Measurements from ENCODE around the gene YPEL2. TPM values are rescaled to one million over a fixed set of nuclear protein-coding genes. Genes with fewer than 3 reads are reported as not detected.

The YPEL2 gene
- total RNA-seq, 1 donor from 2014 or later, result 8.7 TPM

DNA sequence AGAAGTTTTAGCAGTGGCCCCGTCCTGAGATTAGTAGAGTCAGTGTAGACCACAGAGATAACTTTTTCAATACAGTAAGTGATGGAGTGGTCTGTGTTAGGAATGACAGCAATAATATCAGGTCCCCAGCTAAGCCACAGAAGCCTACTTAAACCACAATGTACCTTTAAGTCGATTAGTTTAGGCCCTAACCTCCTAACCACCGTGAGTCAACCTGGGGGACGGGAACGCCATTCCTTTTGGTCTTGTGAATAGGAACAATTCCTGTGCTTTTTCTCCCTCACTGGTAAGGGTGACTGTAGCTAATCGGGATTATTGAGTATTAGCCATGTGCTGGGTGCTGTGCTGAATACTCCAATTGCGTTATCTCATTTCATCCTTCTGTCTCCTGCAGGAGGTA is 14.0 kb downstream of the YPEL2 start:
- no peak overlapping the region for H3K4me3 Mint-ChIP-seq
- H3K36me3 Mint-ChIP-seq, result no peaks in the 10 kb centered on the region
- no peaks in the 10 kb centered on the region for H3K27me3 Mint-ChIP-seq (ENCODE audit: low read depth)
- H3K9me3 Mint-ChIP-seq, result no peaks in the 10 kb centered on the region
- TF ChIP-seq, protein P1, sequence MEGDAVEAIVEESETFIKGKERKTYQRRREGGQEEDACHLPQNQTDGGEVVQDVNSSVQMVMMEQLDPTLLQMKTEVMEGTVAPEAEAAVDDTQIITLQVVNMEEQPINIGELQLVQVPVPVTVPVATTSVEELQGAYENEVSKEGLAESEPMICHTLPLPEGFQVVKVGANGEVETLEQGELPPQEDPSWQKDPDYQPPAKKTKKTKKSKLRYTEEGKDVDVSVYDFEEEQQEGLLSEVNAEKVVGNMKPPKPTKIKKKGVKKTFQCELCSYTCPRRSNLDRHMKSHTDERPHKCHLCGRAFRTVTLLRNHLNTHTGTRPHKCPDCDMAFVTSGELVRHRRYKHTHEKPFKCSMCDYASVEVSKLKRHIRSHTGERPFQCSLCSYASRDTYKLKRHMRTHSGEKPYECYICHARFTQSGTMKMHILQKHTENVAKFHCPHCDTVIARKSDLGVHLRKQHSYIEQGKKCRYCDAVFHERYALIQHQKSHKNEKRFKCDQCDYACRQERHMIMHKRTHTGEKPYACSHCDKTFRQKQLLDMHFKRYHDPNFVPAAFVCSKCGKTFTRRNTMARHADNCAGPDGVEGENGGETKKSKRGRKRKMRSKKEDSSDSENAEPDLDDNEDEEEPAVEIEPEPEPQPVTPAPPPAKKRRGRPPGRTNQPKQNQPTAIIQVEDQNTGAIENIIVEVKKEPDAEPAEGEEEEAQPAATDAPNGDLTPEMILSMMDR (IDR thresholded peaks at IDR 0.05; ENCODE audit: unreplicated experiment), result no peak
- H3K27ac Mint-ChIP-seq, result no peak overlapping the region
- H3K4me1 Mint-ChIP-seq, result peaks cover 21% of the 10 kb centered on the region
- no peak for DNase-seq (ENCODE audit: low spot score in 2 of 2, unreplicated experiment in 2 of 2)

- no peaks in the 10 kb centered on the region for H3K27me3 Mint-ChIP-seq (ENCODE audit: low read depth)
- H3K9me3 Mint-ChIP-seq, result no peaks in the 10 kb centered on the region
- DNase-seq (ENCODE audit: low spot score in 2 of 2, unreplicated experiment in 2 of 2), result no peak
- no peaks in the 10 kb centered on the region for H3K36me3 Mint-ChIP-seq
- peaks cover 21% of the 10 kb centered on the region for H3K4me1 Mint-ChIP-seq
- H3K4me3 Mint-ChIP-seq, result no peak overlapping the region
- no peak overlapping the region for H3K27ac Mint-ChIP-seq
- TF ChIP-seq, protein P1 (IDR thresholded peaks at IDR 0.05; ENCODE audit: unreplicated experiment), result no peak
Measured at GRCh38 chr17:59346341-59346740, 14.9 kb downstream of the YPEL2 start.

DNA sequence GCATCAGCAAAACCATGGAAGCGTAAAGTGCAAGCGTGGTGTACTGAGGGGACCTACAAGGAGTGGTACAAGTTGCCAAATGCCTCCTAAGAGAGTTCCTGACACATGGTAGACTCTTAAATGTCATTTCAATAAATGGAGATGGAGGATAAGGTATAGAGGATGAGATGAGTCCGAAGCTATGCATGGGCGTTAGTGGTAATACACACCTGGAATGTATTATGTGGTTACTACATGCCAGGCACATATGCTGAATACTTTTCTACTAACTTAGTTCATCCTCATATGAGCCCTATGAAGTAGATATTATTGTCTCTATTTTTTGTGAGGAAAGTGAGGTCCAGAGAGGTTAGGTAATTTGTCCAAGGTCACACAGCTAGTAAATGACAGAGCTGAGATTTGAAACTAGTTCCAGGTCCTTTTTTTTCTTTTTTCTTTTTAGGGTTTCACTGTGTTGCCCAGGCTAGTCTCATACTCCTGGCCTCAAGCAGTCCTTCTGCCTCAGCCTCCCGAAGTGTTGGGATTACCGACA is 15.5 kb downstream of the YPEL2 start:
- no peaks in the 10 kb centered on the region for H3K36me3 Mint-ChIP-seq
- H3K27ac Mint-ChIP-seq, result no peak overlapping the region
- no peak overlapping the region for H3K4me3 Mint-ChIP-seq
- DNase-seq (ENCODE audit: low spot score in 2 of 2, unreplicated experiment in 2 of 2), result no peak
- TF ChIP-seq, protein P1 (IDR thresholded peaks at IDR 0.05; ENCODE audit: unreplicated experiment), result no peak
- H3K9me3 Mint-ChIP-seq, result no peaks in the 10 kb centered on the region
- peaks cover 19% of the 10 kb centered on the region for H3K4me1 Mint-ChIP-seq
- no peaks in the 10 kb centered on the region for H3K27me3 Mint-ChIP-seq (ENCODE audit: low read depth)

DNA sequence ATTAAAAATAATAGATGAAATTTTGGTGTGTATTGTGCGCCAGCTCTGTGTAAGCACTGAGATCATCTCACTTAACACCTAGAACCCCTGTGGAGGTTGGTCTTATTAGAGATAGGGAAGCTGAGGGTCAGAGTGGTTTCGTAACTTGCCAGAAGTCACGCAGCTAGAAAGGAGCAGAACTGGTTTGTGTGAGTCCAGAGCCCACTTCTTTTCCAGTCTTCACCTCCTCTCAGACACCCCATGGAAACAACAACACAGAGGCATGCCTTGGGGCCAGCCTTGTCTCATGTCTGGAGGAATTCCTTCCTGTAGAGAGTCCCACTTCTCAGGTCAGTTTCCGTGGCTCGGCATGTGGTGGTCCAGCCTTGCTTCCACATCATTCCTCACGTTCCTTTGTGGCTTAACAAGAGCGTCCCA is 16.5 kb downstream of the YPEL2 start:
- TF ChIP-seq, protein P1 (IDR thresholded peaks at IDR 0.05; ENCODE audit: unreplicated experiment), result no peak
- H3K27ac Mint-ChIP-seq, result peak overlapping the region; percentile 53
- no peak for DNase-seq (ENCODE audit: low spot score in 2 of 2, unreplicated experiment in 2 of 2)
- peaks cover 17% of the 10 kb centered on the region for H3K4me1 Mint-ChIP-seq
- no peaks in the 10 kb centered on the region for H3K27me3 Mint-ChIP-seq (ENCODE audit: low read depth)
- H3K9me3 Mint-ChIP-seq, result no peaks in the 10 kb centered on the region
- H3K36me3 Mint-ChIP-seq, result no peaks in the 10 kb centered on the region
- H3K4me3 Mint-ChIP-seq, result no peak overlapping the region

- TF ChIP-seq, protein P1 (IDR thresholded peaks at IDR 0.05; ENCODE audit: unreplicated experiment), result no peak
- H3K27ac Mint-ChIP-seq, result no peak overlapping the region
- H3K27me3 Mint-ChIP-seq (ENCODE audit: low read depth), result no peaks in the 10 kb centered on the region
- no peak overlapping the region for H3K4me3 Mint-ChIP-seq
- peaks cover 3% of the 10 kb centered on the region for H3K36me3 Mint-ChIP-seq
- H3K4me1 Mint-ChIP-seq, result peaks cover 22% of the 10 kb centered on the region
- H3K9me3 Mint-ChIP-seq, result no peaks in the 10 kb centered on the region
- no peak for DNase-seq (ENCODE audit: low spot score in 2 of 2, unreplicated experiment in 2 of 2)
Measured at GRCh38 chr17:59349178-59349577, 17.7 kb downstream of the YPEL2 start.

Data from mesothelial cell of epicardium (in vitro differentiated cells).